Keratinocyte (primary cell): ENCODE measurements around the gene RNF152. TPM values are rescaled to one million over a fixed set of nuclear protein-coding genes. Genes with fewer than 3 reads are reported as not detected.
A peak's percentile ranks its signal among the peaks of the same experiment; 100 is the strongest.

Source experiments
- DNase-seq: peaks from one replicate; pipeline ENCODE4 v3.0.0-alpha.2; 2011; ENCODE audit warnings: low read depth, missing footprints, low spot score
- FAIRE-seq: peaks from 2 replicates; lab custom pipeline; 2011; peaks lifted over from hg19 to GRCh38; lab: Jason Lieb, UNC
- H2AFZ ChIP-seq: 2 replicates; pipeline ENCODE4 v1.6.0; 2012; ENCODE audit warnings: low read length, control low read depth, inconsistent platforms; ENCODE audit not compliant: control insufficient read depth
- H3K27ac ChIP-seq: 2 replicates; pipeline ENCODE4 v1.5.1; 2011; ENCODE audit warnings: low read length; ENCODE audit not compliant: control insufficient read depth, insufficient read depth
- H3K27me3 ChIP-seq: 3 replicates; pipeline ENCODE4 v1.6.0; 2011; ENCODE audit warnings: low read length; ENCODE audit not compliant: control insufficient read depth, insufficient read depth; ENCODE audit errors: extremely low read depth
- H3K36me3 ChIP-seq, 2 experiments: 2 replicates in 1 of 2; 3 replicates in 1 of 2; pipeline ENCODE4 v1.5.1; 2011; ENCODE audit warnings: low read length in 2 of 2, mild to moderate bottlenecking in 1 of 2; ENCODE audit not compliant: control insufficient read depth in 2 of 2, insufficient read depth in 2 of 2; ENCODE audit errors: extremely low read depth in 1 of 2
- H3K4me1 ChIP-seq: 3 replicates; pipeline ENCODE4 v1.5.1; 2011; ENCODE audit warnings: low read length; ENCODE audit not compliant: control insufficient read depth, insufficient read depth; ENCODE audit errors: extremely low read depth
- H3K4me2 ChIP-seq: 3 replicates; pipeline ENCODE4 v1.6.0; 2011; ENCODE audit warnings: low read depth, low read length; ENCODE audit not compliant: control insufficient read depth, insufficient read depth; ENCODE audit errors: extremely low read depth
- H3K4me3 ChIP-seq, 3 experiments: fragments of 200-600 bp in 1 of 3; sonication (generic) in 1 of 3; 2 replicates in 2 of 3; 3 replicates in 1 of 3; pipeline ENCODE4 v1.5.1; 2011 to 2016; ENCODE audit warnings: low read length in 3 of 3, mild to moderate bottlenecking in 3 of 3, control low read depth in 2 of 3, inconsistent platforms in 1 of 3, low read depth in 1 of 3, mixed read lengths in 1 of 3, mixed run types in 1 of 3, moderate library complexity in 1 of 3; ENCODE audit not compliant: control insufficient read depth in 2 of 3, insufficient read depth in 2 of 3; ENCODE audit errors: extremely low read depth in 1 of 3
- H3K79me2 ChIP-seq: 2 replicates; pipeline ENCODE4 v1.6.0; 2012; ENCODE audit warnings: low read length; ENCODE audit not compliant: control insufficient read depth, insufficient read depth
- H3K9ac ChIP-seq: 3 replicates; pipeline ENCODE4 v1.6.0; 2011; ENCODE audit warnings: low read length; ENCODE audit not compliant: control insufficient read depth, insufficient read depth; ENCODE audit errors: extremely low read depth
- H3K9me1 ChIP-seq: 3 replicates; pipeline ENCODE4 v1.6.0; 2011; ENCODE audit warnings: low read length; ENCODE audit not compliant: control insufficient read depth, insufficient read depth; ENCODE audit errors: extremely low read depth
- H3K9me3 ChIP-seq: 2 replicates; pipeline ENCODE4 v1.5.1; 2012; ENCODE audit warnings: low read depth, low read length; ENCODE audit not compliant: control insufficient read depth
- H4K20me1 ChIP-seq: 3 replicates; pipeline ENCODE4 v1.6.0; 2011; ENCODE audit warnings: low read length; ENCODE audit not compliant: control insufficient read depth, insufficient read depth; ENCODE audit errors: extremely low read depth
- CTCF ChIP-seq, 3 experiments: IDR thresholded peaks in 1 of 3; conservative IDR thresholded peaks in 1 of 3; optimal IDR thresholded peaks in 1 of 3; 2 replicates in 2 of 3; 3 replicates in 1 of 3; pipeline versions ENCODE3 to v1.5.1; 2011; ENCODE audit warnings: low read length in 3 of 3, mild to moderate bottlenecking in 3 of 3, moderate library complexity in 2 of 3, control low read depth in 1 of 3, inconsistent platforms in 1 of 3; ENCODE audit not compliant: insufficient read depth in 2 of 3; ENCODE audit errors: extremely low read depth in 1 of 3
- EZH2 ChIP-seq: IDR thresholded peaks from one replicate; pipeline ENCODE4 v1.6.1; 2012; ENCODE audit warnings: inconsistent platforms, mild to moderate bottlenecking, low read length, moderate library complexity
- dilution Hi-C: fragments of 300-500 bp; cut with MboI; formaldehyde crosslinking; loops from one replicate; pipeline ENCODE4 v1.7.0; 2020; ENCODE audit warnings: low sequenced_read_pairs; ENCODE audit not compliant: extremely low pct_ligation_motif_present
- polyA plus RNA-seq, 5 experiments: library from polyadenylated mRNA; depleted of rRNA in 3 of 5; stranded (reverse) in 3 of 5; stranded (forward) in 1 of 5; unstranded in 1 of 5; fragments of >200 nt; gene quantifications; 1 replicate in 1 of 5; 2 replicates in 3 of 5; 3 replicates in 1 of 5; pipeline versions ENCODE4 v1.2.1 to v1.2.3, GENCODE V29; 2011 to 2012; ENCODE audit warnings: missing spikeins in 2 of 5, low read depth in 1 of 5, low replicate concordance in 1 of 5

The RNF152 gene
- polyA plus RNA-seq, 1 donor (not counting 4 experiments of a cell fraction or from before 2014, with no cell fraction given), result 10.1 TPM

DNA sequence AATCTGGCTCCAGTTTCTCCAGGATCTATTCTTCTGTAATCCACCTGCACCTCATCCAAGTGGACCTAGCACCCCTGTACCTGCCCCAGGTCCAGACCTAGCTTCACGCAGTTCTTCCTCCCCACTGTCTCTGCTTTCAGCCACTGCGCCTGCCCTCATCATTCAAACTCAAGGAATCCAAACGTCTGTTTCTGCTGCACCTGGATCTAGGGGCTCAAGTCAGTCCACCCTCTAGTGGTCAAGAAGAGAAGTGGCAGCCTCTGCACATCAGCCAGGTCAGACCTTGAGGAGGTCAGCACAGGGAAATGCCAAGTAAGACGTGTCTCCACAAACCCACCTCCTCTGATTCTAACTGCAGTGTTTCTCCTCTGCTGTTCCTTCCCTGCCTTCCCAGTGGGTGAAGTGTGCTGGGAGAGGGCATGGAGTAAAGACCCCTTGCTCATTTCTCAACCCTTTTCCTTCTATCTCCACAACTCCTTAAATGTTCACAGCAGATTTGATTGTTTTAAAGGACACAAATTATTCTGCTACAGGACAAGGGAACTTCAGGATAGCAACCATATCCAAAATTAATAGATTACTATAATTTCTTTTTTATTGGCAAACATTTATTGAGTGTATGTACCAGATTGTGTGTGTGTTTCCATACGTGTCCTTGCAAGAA, 8.6 kb upstream of the RNF152 start:
- DNase-seq, result peak; percentile 53
- no peak overlapping the region for H3K4me3 ChIP-seq
- no peak overlapping the region for H3K27ac ChIP-seq
- FAIRE-seq, result peak; percentile 98
- no peaks in the 10 kb centered on the region for H3K9me1 ChIP-seq
- no peaks in the 10 kb centered on the region for H3K36me3 ChIP-seq
- no peaks in the 10 kb centered on the region for H4K20me1 ChIP-seq
- no peak overlapping the region for H3K4me2 ChIP-seq
- dilution Hi-C loops, result no loop called here
- H3K4me1 ChIP-seq, result peaks cover 21% of the 10 kb centered on the region
- TF ChIP-seq EZH2, result no peak
- peak; percentile 90 to 98 (median 98) for TF ChIP-seq CTCF (optimal IDR thresholded peaks at IDR 0.05 in 1 of 3, IDR thresholded peaks at IDR 0.05 in 1 of 3, conservative IDR thresholded peaks at IDR 0.05 in 1 of 3; ENCODE audit: extremely low read depth in 1 of 3, insufficient read depth in 2 of 3, low read length in 3 of 3)
- H2AFZ ChIP-seq, result peak overlapping the region; percentile 70
- H3K27me3 ChIP-seq, result no peaks in the 10 kb centered on the region
- H3K9ac ChIP-seq, result no peak overlapping the region
- H3K9me3 ChIP-seq, result no peaks in the 10 kb centered on the region
- no peaks in the 10 kb centered on the region for H3K79me2 ChIP-seq

DNA sequence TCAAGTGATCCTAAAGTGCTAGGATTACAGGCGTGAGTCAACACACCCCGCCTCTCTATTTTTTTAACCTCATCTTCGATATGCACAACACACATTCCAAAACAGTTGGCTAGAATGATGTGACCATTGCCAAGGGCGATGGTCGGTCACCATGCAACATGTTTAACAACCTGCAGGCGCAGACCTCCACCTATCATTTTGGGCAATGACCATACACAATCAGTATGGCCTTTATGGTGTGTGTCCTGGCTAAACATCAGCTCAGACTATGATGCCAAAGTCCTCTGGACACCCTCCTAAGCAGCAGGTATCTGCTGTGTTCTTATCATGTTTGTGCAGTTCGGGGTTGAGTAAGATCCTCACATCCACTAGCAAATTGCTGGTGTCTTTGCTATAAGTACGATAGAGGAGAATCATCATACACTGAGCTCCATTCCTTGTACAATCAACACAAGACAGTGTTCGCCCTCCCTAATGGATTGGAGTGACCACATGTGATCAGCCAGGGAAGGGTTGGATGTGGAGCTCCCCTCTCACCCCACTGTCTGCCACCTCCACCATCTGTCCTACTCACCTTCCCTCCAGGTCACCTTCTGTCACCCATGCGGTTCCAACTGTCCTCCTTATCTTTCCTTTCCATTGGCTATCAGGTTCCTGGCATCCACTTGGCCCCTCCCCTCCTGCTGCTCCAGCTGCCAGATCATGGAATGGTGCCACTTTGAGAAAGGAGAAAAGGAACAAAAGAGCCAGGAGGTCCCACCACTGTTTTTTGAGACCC, 7.9 kb upstream of the RNF152 start:
- FAIRE-seq, result peak; percentile 17
- Histone ChIP-seq H4K20me1 (no peaks in the 10 kb centered on the region), H3K9me1 (no peaks in the 10 kb centered on the region), H3K4me1 (peaks cover 23% of the 10 kb centered on the region), H3K9ac (no peak overlapping the region), H3K36me3 (no peaks in the 10 kb centered on the region), H2AFZ (no peak overlapping the region), H3K27me3 (no peaks in the 10 kb centered on the region), H3K27ac (no peak overlapping the region), H3K9me3 (no peaks in the 10 kb centered on the region), H3K79me2 (no peaks in the 10 kb centered on the region), H3K4me3 (no peak overlapping the region), H3K4me2 (no peak overlapping the region)
- dilution Hi-C loops, result no loop called here
- TF ChIP-seq CTCF (optimal IDR thresholded peaks at IDR 0.05 in 1 of 3, IDR thresholded peaks at IDR 0.05 in 1 of 3, conservative IDR thresholded peaks at IDR 0.05 in 1 of 3; ENCODE audit: extremely low read depth in 1 of 3, insufficient read depth in 2 of 3, low read length in 3 of 3), result no peak
- TF ChIP-seq EZH2, result no peak
- DNase-seq, result no peak
